Loucy (cell line): ENCODE measurements around the gene WWOX.

Source experiments
- CTCF ChIP-seq: fragments of 200-600 bp; sonication (generic); conservative IDR thresholded peaks from 2 replicates; pipeline ENCODE4 v1.5.1; 2014; ENCODE audit warnings: mild to moderate bottlenecking, antibody characterized with exemption, low read length
- EZH2phosphoT487 ChIP-seq: fragments of 200-600 bp; IDR thresholded peaks from 2 replicates; pipeline ENCODE4 v1.6.1; 2018; ENCODE audit warnings: antibody characterized with exemption, mild to moderate bottlenecking, moderate library complexity, borderline replicate concordance

GRCh38 chr16:78220571-78220970 lies 121.1 kb downstream of the WWOX start:
- TF ChIP-seq EZH2phosphoT487, result no peak
- no peak for TF ChIP-seq CTCF
